ENCODE data around the gene ZNG1A.
"Not testable (repeated sequence)": the region's sequence is repeated elsewhere in the genome, so short reads cannot be mapped to it uniquely, and the experiment has no call there.

ZNG1A gene
- total RNA-seq, result 4.7 to 17.8 (median 8.3) reads per million in 4 donors

- DNase-seq, result peak in 4 of 5 donors; percentile 71 to 91 (median 77)
Measured at GRCh38 chr9:178970-179383, at the start of gene ZNG1A. TSS of gene ZNG1A (minus strand) at chr9:179056. CDS start at chr9:178969, 87 bp downstream.

GRCh38 chr9:227860-228259 is 49.0 kb upstream of the ZNG1A start:
- no peak for DNase-seq

DNA sequence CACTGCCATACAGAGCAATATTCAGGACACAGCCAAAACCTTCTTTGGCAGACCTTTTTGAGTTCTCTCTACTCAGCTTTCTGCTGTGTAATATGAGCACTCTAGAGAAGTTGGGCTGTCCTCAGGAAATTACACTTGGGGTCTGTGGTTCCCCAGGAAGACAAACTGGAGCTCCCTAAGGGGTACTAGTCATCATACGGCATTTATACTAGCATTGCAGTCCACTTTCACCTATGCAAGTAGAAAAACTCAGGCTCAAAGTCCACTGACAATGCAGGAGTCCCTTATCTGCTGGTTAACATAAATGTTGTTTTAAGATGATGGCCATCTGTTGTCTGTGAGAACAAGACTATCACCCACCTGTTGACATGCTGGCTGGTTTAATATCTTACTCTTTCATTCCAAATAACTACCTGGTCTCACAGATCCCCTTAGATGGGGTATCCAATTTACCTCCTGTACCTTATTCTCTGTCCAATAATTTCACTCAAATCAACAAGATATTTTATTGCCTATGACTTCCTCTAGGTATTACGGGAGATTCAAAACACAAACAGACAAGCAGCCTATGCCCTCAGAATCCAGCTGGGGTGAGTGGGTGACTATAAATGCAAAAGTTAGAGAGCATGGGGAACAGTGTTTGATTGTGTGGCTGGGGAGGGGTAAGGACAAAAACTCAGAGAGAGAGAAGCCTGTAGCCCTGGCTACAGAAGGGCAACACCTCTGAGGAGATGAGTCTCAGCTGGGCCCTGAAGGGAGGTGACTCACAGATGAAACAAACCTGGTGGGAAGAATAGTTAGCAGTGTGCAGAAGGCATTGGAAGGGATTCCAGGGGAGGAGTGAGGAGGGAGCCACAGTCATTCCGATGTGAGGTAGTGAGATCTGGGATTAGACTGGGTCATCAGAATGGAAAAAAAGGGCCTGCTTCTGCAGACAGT is 46.0 kb upstream of the ZNG1A start:
- DNase-seq, result no peak

- no peak for DNase-seq
Measured at GRCh38 chr9:224026-224425, 45.2 kb upstream of the ZNG1A start.

GRCh38 chr9:223152-223551 is 44.3 kb upstream of the ZNG1A start:
- no peak for DNase-seq

GRCh38 chr9:221989-222776 is 43.3 kb upstream of the ZNG1A start:
- DNase-seq, result peak in 1 of 5 donors; percentile 62

- no peak for DNase-seq
Measured at GRCh38 chr9:219670-220365, 41.0 kb upstream of the ZNG1A start.

DNA sequence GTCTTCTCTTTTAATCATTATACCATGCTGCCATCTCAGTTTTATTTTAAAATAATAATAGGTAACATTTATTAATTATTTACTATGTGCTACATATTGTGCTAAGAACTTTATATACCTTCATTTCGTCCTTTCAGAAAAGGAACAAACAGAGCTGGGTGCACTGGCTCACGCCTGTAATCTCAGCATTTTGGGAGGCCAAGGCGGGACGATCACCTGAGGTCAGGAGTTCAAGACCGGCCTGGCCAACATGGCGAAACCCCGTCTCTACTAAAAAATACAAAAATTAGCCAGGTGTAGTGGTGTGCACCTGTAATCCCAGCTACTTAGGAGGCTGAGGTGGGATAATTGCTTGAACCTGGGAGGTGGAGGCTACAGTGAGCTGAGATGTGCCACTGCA is 40.2 kb upstream of the ZNG1A start:
- DNase-seq, result not testable (repeated sequence)

DNA sequence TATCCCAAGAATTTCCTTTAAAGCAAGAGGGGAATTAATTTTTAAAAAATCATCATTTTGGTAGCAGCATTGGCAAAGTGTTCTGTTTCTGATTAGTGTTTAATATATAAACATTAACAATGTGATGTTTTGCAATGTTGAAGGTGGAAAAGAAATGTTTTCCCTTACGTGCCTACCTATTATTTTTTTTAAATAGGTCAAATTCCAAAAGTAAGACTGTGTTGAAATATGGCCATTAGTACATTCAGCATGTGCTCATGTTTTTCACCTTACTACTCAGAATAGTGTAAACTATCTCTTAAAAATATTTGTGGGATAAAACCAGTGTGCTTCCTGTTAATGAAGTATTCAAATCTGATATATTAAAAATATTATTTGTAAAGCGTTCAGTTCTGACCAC is 39.1 kb upstream of the ZNG1A start:
- no peak for DNase-seq

DNA sequence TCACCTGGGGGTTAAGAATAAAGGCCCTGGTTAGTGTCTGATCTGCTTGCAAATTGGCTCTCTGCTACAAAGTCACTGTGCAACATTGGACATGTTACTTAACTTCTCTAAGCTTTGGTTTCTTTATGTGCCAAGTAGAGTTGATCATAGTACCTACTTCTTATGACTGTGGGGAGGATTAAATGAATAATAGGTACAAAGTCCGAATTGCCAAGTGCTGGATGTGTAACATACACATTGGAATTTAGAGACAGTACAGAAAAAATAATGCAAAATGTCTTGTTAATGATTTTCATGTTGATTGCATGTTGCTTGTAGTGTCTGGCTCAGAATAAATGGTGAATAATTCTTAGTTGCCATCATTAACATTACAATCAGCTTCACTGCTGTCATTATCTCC is 38.0 kb upstream of the ZNG1A start:
- no peak for DNase-seq

- DNase-seq, result no peak
Measured at GRCh38 chr9:215631-216155, 36.8 kb upstream of the ZNG1A start.

DNA sequence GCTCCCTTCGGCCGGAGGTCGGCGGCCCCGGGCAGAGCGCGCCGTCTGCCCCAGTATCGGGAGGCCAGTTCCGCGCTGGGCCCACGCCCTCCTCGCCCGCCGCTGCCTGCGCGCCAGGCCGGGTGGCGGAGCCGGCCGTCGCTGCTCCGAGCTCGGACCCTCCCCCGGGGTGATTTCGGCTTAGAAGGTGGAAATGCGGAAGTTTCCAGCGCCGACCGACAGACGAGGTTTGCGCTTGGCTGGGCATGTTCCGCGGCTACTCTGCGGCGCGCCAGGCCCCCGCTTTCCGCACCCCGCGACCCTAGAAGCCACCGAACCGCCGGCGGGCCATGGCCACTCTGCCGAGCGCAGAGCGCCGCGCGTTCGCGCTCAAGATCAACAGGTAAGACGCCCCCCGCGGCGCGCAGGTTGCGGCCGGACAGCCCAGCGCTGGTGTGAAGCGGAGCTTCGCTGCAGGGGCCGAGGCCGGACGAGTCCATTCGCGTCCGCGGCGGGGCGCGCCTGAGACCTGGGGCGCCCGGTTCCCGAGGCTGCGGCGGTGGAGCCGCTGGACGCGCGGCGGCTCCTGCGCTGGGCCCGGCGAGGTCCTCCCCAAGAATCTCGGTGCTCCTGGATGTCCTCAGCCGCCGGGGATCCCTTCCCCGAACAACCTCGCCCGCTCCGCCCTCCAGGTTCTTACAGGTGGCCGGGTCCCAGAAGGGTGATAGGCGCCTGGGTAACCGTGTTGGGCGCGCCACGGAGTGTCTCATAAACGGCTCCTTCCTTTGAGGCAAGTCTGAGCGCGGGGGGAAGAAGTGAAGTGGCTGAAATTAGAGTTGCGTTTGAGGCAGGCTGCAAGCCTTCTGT is 36.0 kb upstream of the ZNG1A start, which contains the start of gene DOCK8:
Gene DOCK8, plus strand, starts transcription at position 218 of the 846 bp plus-strand sequence. Its CDS starts 112 bp downstream, at position 330.
- DNase-seq, result peak; percentile 18 to 78 (median 29)

DNA sequence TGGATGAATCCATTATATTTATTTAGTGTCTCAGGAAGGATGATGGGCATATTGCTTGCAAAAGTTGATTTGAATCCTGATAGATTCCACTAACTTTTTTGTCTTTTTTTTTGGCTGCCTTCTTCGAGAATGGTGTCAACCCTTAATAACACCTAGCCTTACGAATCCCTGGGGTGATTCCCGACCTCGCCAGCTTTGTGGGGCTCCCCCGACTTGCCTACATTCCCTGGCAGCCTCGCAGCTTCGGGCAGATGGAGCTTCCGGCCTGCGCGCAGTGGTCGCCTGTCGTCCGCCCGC is 35.4 kb upstream of the ZNG1A start:
- no peak for DNase-seq

- DNase-seq, result not testable (repeated sequence)
Measured at GRCh38 chr9:213901-214300, 35.0 kb upstream of the ZNG1A start.

DNA sequence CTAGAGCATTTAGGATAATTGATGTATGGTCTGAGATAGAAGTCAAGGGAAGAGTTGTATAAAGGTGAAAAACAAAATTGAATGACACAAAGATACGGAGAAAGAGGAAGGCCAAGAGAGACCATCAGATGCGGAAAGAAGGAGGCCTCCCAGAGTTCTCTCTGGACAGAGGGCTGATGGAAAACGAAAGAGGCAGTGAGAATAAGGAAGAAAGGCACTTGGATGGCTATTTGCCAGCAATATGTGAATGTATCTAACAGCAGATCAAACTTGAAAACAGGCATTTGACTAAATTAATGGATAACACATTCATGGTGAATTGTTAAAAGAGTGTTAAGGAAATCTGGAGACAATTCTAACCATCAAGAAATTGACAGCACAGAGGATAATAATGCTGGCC is 33.4 kb upstream of the ZNG1A start:
- DNase-seq, result no peak

GRCh38 chr9:211557-211956 is 32.7 kb upstream of the ZNG1A start:
- no peak for DNase-seq

- DNase-seq, result no peak
Measured at GRCh38 chr9:211036-211435, 32.2 kb upstream of the ZNG1A start.

GRCh38 chr9:209143-209758 is 30.4 kb upstream of the ZNG1A start:
- no peak for DNase-seq

DNA sequence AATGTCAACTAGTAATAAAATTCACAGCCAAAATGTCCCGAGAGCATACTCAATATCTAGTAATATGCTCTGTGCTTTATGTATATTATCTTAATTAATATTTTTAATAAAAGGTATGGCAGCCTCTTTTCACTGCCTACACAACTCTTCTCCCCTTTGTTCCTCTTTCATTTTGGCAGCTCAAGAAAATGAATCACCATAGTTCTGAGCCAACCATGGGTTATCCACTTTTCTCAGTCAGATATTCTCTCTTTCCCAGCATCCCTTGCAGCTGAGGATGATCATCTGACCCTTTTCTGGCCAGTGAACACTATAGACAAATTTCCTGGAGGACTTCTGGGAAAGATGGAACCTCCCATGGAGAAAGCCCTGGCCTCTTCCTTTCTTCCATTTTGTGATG is 27.6 kb upstream of the ZNG1A start:
- no peak for DNase-seq

- not testable (repeated sequence) for DNase-seq
Measured at GRCh38 chr9:199601-200000, 20.7 kb upstream of the ZNG1A start.

DNA sequence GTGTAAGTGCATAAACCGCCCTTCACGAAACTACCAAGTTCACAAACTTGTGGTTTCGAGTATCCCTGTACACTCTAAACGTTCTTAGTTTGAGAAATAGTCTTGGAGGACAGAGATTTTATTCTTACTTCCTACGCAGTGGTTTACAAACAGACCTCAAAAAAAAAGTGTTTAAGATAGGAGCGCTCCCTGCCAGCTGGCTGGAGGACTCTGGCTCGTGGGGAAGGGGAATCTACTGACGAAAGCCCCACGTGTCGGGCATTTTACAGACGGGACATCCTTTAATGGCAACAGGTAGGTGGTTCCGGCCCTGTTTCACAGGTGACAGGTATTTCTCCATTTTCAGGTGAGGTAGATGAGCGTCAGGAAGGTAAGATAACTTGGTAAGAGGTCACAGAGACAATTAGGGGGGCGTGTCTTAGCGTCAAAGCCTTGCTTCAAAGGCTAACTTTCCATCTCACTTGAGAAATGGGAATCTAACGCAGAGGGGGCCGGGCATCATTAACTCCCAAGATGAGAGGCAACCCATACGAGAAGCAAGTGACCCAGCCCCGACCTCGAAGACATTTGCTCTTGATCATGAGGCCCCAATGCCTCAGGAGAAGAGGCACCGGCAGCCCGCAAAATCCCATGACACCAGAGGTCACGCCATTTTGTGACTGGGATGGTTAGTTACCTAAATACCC is 573 bp downstream of the ZNG1A start:
- peak in 3 of 5 donors; percentile 5 to 15 (median 6) for DNase-seq
